Sigmoid colon (tissue), 4 donors: ENCODE measurements around the gene CACNA1F.

Experiments used
- POLR2A ChIP-seq, 2 donors: fragments of 450-650 bp; IDR thresholded peaks; one replicate each; pipeline ENCODE4 v1.6.1; 2016; ENCODE audit warnings: antibody characterized with exemption in 2 of 2, mild to moderate bottlenecking in 2 of 2, moderate library complexity in 2 of 2
- POLR2AphosphoS5 ChIP-seq, 4 donors: sonication (generic); formaldehyde crosslinking; IDR thresholded peaks; one replicate each; pipeline ENCODE4 v1.6.1; 2017; ENCODE audit warnings: antibody characterized with exemption in 4 of 4
- TF ChIP-seq, protein P1 (sequence below), 4 experiments: fragments of 450-650 bp in 3 of 4; fragments of 200-600 bp in 1 of 4; IDR thresholded peaks; one replicate each; pipeline ENCODE4 v1.5.1; 2016 to 2019; ENCODE audit warnings: antibody characterized with exemption in 4 of 4, mild to moderate bottlenecking in 3 of 4, moderate library complexity in 2 of 4

DNA sequence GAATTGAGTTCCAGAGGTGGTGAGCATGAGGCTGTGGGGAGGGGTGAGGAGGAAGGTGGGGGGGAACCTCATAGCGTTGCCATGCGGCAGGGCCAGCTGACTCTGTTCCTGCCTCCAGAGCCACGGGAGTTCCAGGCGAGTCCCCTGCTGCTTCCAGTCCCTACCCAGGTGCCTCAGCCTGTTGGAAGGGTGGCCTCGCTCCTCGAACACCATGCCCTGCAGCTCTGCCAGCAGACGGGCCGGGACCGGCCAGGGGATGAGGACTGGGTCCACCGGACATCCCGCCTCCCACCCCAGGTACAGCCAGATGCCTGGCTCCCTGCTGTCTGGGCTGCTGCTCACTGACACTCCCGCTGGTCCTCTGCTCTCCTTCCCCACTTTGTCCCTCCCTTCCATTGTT lies 10.0 kb upstream of the CACNA1F start:
- TF ChIP-seq POLR2A (IDR thresholded peaks at IDR 0.05) (no peak), POLR2AphosphoS5 (IDR thresholded peaks at IDR 0.05) (no peak)
- TF ChIP-seq, protein P1, sequence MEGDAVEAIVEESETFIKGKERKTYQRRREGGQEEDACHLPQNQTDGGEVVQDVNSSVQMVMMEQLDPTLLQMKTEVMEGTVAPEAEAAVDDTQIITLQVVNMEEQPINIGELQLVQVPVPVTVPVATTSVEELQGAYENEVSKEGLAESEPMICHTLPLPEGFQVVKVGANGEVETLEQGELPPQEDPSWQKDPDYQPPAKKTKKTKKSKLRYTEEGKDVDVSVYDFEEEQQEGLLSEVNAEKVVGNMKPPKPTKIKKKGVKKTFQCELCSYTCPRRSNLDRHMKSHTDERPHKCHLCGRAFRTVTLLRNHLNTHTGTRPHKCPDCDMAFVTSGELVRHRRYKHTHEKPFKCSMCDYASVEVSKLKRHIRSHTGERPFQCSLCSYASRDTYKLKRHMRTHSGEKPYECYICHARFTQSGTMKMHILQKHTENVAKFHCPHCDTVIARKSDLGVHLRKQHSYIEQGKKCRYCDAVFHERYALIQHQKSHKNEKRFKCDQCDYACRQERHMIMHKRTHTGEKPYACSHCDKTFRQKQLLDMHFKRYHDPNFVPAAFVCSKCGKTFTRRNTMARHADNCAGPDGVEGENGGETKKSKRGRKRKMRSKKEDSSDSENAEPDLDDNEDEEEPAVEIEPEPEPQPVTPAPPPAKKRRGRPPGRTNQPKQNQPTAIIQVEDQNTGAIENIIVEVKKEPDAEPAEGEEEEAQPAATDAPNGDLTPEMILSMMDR (IDR thresholded peaks at IDR 0.05), result no peak
